Keratinocyte (primary cell): ENCODE measurements around the gene TBC1D2. TPM values are rescaled to one million over a fixed set of nuclear protein-coding genes. Genes with fewer than 3 reads are reported as not detected.
A peak's percentile ranks its signal among the peaks of the same experiment; 100 is the strongest.

ENCODE experiments used
- DNase-seq: peaks from one replicate; pipeline ENCODE4 v3.0.0-alpha.2; 2011; ENCODE audit warnings: low read depth, missing footprints, low spot score
- FAIRE-seq: peaks from 2 replicates; lab custom pipeline; 2011; peaks lifted over from hg19 to GRCh38; lab: Jason Lieb, UNC
- H2AFZ ChIP-seq: 2 replicates; pipeline ENCODE4 v1.6.0; 2012; ENCODE audit warnings: low read length, control low read depth, inconsistent platforms; ENCODE audit not compliant: control insufficient read depth
- H3K27ac ChIP-seq: 2 replicates; pipeline ENCODE4 v1.5.1; 2011; ENCODE audit warnings: low read length; ENCODE audit not compliant: control insufficient read depth, insufficient read depth
- H3K27me3 ChIP-seq: 3 replicates; pipeline ENCODE4 v1.6.0; 2011; ENCODE audit warnings: low read length; ENCODE audit not compliant: control insufficient read depth, insufficient read depth; ENCODE audit errors: extremely low read depth
- H3K36me3 ChIP-seq, 2 experiments: 2 replicates in 1 of 2; 3 replicates in 1 of 2; pipeline ENCODE4 v1.5.1; 2011; ENCODE audit warnings: low read length in 2 of 2, mild to moderate bottlenecking in 1 of 2; ENCODE audit not compliant: control insufficient read depth in 2 of 2, insufficient read depth in 2 of 2; ENCODE audit errors: extremely low read depth in 1 of 2
- H3K4me1 ChIP-seq: 3 replicates; pipeline ENCODE4 v1.5.1; 2011; ENCODE audit warnings: low read length; ENCODE audit not compliant: control insufficient read depth, insufficient read depth; ENCODE audit errors: extremely low read depth
- H3K4me2 ChIP-seq: 3 replicates; pipeline ENCODE4 v1.6.0; 2011; ENCODE audit warnings: low read depth, low read length; ENCODE audit not compliant: control insufficient read depth, insufficient read depth; ENCODE audit errors: extremely low read depth
- H3K4me3 ChIP-seq, 3 experiments: fragments of 200-600 bp in 1 of 3; sonication (generic) in 1 of 3; 2 replicates in 2 of 3; 3 replicates in 1 of 3; pipeline ENCODE4 v1.5.1; 2011 to 2016; ENCODE audit warnings: low read length in 3 of 3, mild to moderate bottlenecking in 3 of 3, control low read depth in 2 of 3, inconsistent platforms in 1 of 3, low read depth in 1 of 3, mixed read lengths in 1 of 3, mixed run types in 1 of 3, moderate library complexity in 1 of 3; ENCODE audit not compliant: control insufficient read depth in 2 of 3, insufficient read depth in 2 of 3; ENCODE audit errors: extremely low read depth in 1 of 3
- H3K79me2 ChIP-seq: 2 replicates; pipeline ENCODE4 v1.6.0; 2012; ENCODE audit warnings: low read length; ENCODE audit not compliant: control insufficient read depth, insufficient read depth
- H3K9ac ChIP-seq: 3 replicates; pipeline ENCODE4 v1.6.0; 2011; ENCODE audit warnings: low read length; ENCODE audit not compliant: control insufficient read depth, insufficient read depth; ENCODE audit errors: extremely low read depth
- H3K9me1 ChIP-seq: 3 replicates; pipeline ENCODE4 v1.6.0; 2011; ENCODE audit warnings: low read length; ENCODE audit not compliant: control insufficient read depth, insufficient read depth; ENCODE audit errors: extremely low read depth
- H3K9me3 ChIP-seq: 2 replicates; pipeline ENCODE4 v1.5.1; 2012; ENCODE audit warnings: low read depth, low read length; ENCODE audit not compliant: control insufficient read depth
- H4K20me1 ChIP-seq: 3 replicates; pipeline ENCODE4 v1.6.0; 2011; ENCODE audit warnings: low read length; ENCODE audit not compliant: control insufficient read depth, insufficient read depth; ENCODE audit errors: extremely low read depth
- EZH2 ChIP-seq: IDR thresholded peaks from one replicate; pipeline ENCODE4 v1.6.1; 2012; ENCODE audit warnings: inconsistent platforms, mild to moderate bottlenecking, low read length, moderate library complexity
- dilution Hi-C: fragments of 300-500 bp; cut with MboI; formaldehyde crosslinking; loops from one replicate; pipeline ENCODE4 v1.7.0; 2020; ENCODE audit warnings: low sequenced_read_pairs; ENCODE audit not compliant: extremely low pct_ligation_motif_present
- polyA plus RNA-seq, 5 experiments: library from polyadenylated mRNA; depleted of rRNA in 3 of 5; stranded (reverse) in 3 of 5; stranded (forward) in 1 of 5; unstranded in 1 of 5; fragments of >200 nt; gene quantifications; 1 replicate in 1 of 5; 2 replicates in 3 of 5; 3 replicates in 1 of 5; pipeline versions ENCODE4 v1.2.1 to v1.2.3, GENCODE V29; 2011 to 2012; ENCODE audit warnings: missing spikeins in 2 of 5, low read depth in 1 of 5, low replicate concordance in 1 of 5
- TF ChIP-seq, protein P1 (sequence below), 3 experiments: IDR thresholded peaks in 1 of 3; conservative IDR thresholded peaks in 1 of 3; optimal IDR thresholded peaks in 1 of 3; 2 replicates in 2 of 3; 3 replicates in 1 of 3; pipeline versions ENCODE3 to v1.5.1; 2011; ENCODE audit warnings: low read length in 3 of 3, mild to moderate bottlenecking in 3 of 3, moderate library complexity in 2 of 3, control low read depth in 1 of 3, inconsistent platforms in 1 of 3; ENCODE audit not compliant: insufficient read depth in 2 of 3; ENCODE audit errors: extremely low read depth in 1 of 3

Gene TBC1D2
- polyA plus RNA-seq, 1 donor (not counting 4 experiments of a cell fraction or from before 2014, with no cell fraction given): 59.2 TPM

DNA sequence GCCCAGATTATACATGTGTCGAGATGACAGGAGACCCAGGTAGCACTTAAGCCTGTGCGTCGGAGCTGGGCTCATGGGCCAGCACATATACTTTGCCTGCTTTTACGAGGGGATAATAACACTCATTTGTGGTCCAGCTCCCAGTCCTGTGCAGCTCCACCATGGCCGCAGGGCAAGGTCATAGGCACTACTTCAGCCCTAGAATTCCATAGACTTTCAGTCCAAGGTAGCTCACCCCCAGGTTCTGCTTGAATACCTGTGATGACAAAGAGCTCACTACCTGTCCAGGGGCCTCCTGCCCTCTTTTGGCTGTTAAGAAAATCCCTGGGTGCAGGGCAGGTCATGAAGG is 64.7 kb downstream of the TBC1D2 start:
- DNase-seq: no peak
- Histone ChIP-seq H3K9ac (no peak overlapping the region), H3K27me3 (no peaks in the 10 kb centered on the region), H3K9me1 (no peaks in the 10 kb centered on the region), H3K9me3 (no peaks in the 10 kb centered on the region), H3K27ac (no peak overlapping the region), H3K79me2 (peaks cover 60% of the 10 kb centered on the region), H3K4me3 (peak overlapping the region in 2 of 3 experiments; percentile 79 to 81), H4K20me1 (no peaks in the 10 kb centered on the region), H2AFZ (no peak overlapping the region), H3K36me3 (no peaks in the 10 kb centered on the region), H3K4me2 (peak overlapping the region; percentile 87), H3K4me1 (peaks cover 32% of the 10 kb centered on the region)
- FAIRE-seq: no peak
- dilution Hi-C loops: no loop called here
- no peak for TF ChIP-seq EZH2
- TF ChIP-seq, protein P1, sequence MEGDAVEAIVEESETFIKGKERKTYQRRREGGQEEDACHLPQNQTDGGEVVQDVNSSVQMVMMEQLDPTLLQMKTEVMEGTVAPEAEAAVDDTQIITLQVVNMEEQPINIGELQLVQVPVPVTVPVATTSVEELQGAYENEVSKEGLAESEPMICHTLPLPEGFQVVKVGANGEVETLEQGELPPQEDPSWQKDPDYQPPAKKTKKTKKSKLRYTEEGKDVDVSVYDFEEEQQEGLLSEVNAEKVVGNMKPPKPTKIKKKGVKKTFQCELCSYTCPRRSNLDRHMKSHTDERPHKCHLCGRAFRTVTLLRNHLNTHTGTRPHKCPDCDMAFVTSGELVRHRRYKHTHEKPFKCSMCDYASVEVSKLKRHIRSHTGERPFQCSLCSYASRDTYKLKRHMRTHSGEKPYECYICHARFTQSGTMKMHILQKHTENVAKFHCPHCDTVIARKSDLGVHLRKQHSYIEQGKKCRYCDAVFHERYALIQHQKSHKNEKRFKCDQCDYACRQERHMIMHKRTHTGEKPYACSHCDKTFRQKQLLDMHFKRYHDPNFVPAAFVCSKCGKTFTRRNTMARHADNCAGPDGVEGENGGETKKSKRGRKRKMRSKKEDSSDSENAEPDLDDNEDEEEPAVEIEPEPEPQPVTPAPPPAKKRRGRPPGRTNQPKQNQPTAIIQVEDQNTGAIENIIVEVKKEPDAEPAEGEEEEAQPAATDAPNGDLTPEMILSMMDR (optimal IDR thresholded peaks at IDR 0.05 in 1 of 3, IDR thresholded peaks at IDR 0.05 in 1 of 3, conservative IDR thresholded peaks at IDR 0.05 in 1 of 3; ENCODE audit: extremely low read depth in 1 of 3, insufficient read depth in 2 of 3, low read length in 3 of 3): no peak

DNA sequence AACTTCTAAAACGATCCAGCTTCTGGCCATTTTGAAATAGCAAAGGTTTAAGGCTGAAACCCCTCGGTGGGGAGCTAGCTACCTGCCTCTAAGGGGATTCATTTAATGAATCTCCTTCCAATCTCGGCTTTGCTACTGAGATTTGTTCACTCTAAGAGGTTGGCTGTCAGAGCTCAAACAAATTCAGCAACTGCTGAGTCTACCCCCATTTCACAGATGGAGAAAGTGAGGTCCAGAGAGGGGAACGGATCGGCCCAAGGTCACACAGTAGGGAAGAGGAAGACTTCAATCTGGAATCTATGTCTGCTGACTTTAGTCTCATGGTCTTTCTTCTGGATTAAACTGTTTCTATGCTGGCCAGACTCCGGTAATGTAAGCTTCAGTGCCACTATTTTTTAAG is 66.0 kb downstream of the TBC1D2 start:
- peaks cover 43% of the 10 kb centered on the region for H3K4me1 ChIP-seq
- no peaks in the 10 kb centered on the region for H3K36me3 ChIP-seq
- H3K4me3 ChIP-seq: no peak overlapping the region
- dilution Hi-C loops: no loop called here
- no peak overlapping the region for H3K9ac ChIP-seq
- no peak overlapping the region for H3K27ac ChIP-seq
- no peaks in the 10 kb centered on the region for H4K20me1 ChIP-seq
- H3K9me3 ChIP-seq: no peaks in the 10 kb centered on the region
- no peak overlapping the region for H2AFZ ChIP-seq
- DNase-seq: no peak
- peaks cover 73% of the 10 kb centered on the region for H3K79me2 ChIP-seq
- H3K9me1 ChIP-seq: peaks cover 2% of the 10 kb centered on the region
- FAIRE-seq: no peak
- no peak overlapping the region for H3K4me2 ChIP-seq
- H3K27me3 ChIP-seq: no peaks in the 10 kb centered on the region
- TF ChIP-seq, protein P1 (optimal IDR thresholded peaks at IDR 0.05 in 1 of 3, IDR thresholded peaks at IDR 0.05 in 1 of 3, conservative IDR thresholded peaks at IDR 0.05 in 1 of 3; ENCODE audit: extremely low read depth in 1 of 3, insufficient read depth in 2 of 3, low read length in 3 of 3): no peak
- no peak for TF ChIP-seq EZH2
